Measurements from ENCODE around the gene PCSK4.
"Not testable (repeated sequence)": the region's sequence is repeated elsewhere in the genome, so short reads cannot be mapped to it uniquely, and the experiment has no call there.

The PCSK4 gene

DNA sequence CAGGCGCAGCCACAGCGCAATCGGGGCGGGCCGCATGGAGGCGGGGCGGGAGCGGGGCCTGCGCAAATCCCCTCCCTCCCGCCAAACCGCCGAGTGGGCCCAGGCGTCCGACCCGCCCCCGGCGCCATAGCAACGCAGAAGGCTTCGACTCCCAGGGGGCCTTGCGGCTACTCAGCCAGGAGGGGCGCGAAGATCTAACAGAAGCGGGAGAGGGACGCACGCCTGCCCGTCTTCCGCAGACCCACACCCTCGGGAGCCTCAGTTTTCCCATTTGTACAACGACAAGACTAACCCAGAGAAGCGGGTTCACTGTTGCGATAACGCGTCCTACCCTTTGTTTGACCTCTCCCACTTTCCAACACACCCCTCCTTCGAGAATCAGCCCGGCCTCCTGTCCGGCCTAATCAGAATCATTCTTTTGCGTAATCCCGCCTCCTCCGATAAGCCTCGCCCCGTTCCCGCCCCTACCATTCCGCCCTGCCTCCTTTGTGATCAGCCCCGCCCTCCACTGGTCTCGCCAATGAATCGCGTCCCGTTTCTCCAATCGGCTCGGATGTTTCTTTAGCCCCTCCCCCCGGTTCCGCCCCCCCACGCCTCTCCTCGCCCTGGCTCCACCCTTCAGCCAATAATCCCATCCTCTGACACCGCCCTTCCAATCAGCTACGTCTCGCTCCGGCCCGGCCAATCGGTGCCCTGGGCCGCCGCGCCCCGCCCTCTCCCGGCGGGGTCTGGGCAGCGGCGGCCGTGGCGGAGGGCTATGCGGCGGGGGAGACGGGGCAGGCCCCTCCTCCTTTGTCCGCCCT, at the start of gene PCSK4:
Gene PCSK4 (minus strand): TSS at position 40 of the 803 bp plus-strand sequence. CDS start 4 bp downstream, at position 36.
- peak; percentile 99 for DNase-seq

DNA sequence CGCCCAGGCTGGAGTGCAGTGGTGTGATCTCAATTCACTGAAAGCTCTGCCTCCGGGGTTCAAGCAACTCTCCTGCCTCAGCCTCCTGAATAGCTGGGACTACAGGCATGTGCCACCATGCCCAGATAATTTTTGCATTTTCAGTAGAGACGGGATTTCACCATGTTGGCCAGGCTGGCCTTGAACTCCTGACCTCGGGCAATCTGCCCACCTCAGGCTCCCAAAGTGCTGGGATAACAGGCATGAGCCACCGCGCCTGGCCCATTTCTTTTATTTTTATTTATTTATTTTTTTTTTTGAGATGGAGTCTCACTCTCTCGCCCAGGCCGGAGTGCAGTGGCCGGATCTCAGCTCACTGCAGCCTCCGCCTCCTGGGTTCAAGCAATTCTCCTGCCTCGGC, 49.6 kb upstream of the PCSK4 start:
- DNase-seq: not testable (repeated sequence)

DNA sequence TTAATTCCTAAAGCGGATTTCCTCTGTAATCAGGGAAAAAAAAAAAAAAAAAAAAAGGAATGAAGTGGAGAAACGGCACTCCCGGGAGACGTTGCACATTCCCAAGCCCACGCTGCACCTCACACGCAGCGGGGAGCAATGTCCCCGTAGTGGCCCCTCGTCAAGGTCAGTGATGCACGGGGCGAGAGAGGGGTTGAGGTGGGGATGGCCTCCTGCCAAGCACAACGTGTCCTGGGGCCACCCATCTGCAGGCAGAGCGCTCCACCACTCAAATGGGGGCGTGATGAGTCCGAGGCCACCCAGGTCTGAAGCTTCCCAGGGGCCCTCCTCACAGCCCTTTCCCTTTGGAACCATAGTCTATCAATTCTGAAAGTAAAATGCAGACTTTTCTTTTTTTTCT, 48.8 kb upstream of the PCSK4 start:
- DNase-seq: no peak

DNA sequence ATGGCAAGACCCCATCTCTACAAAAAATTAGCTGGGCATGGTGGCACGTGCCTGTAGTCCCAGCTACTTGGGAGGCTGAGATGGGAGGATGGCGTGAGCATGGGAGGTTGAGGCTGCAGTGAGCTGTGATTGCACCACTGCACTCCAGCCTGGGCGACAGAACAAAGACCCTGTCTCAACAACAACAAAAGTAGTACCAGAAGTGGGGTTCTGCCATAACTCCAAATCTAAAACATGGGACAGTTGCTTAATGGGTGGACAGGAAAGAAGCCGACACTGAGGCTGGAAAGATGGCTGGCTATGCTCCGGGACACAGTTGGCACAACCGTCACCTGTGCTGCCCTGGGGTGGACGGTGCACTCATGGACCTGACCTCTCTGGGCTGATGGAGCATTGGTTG, 45.5 kb upstream of the PCSK4 start:
- not testable (repeated sequence) for DNase-seq

DNA sequence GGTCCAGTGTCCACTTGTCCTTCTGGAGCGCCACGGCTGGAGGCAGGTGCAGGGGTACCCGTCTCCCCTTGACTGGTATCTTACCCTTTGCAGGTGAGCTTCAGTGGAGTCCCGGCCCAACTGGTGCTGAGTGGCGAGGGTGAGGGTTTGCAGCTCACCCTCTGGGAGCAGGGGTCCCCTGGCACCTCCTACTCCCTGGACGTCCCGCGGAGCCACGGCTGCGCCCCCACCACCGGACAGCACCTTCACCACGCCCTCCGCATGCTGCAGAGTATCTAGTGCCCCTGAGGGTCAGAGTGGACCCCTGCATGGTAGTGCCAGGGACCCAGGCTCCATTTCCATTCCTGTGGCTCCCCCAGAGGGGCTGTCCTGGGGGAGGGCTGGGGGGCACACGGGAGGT, 44.8 kb upstream of the PCSK4 start:
- no peak for DNase-seq

DNA sequence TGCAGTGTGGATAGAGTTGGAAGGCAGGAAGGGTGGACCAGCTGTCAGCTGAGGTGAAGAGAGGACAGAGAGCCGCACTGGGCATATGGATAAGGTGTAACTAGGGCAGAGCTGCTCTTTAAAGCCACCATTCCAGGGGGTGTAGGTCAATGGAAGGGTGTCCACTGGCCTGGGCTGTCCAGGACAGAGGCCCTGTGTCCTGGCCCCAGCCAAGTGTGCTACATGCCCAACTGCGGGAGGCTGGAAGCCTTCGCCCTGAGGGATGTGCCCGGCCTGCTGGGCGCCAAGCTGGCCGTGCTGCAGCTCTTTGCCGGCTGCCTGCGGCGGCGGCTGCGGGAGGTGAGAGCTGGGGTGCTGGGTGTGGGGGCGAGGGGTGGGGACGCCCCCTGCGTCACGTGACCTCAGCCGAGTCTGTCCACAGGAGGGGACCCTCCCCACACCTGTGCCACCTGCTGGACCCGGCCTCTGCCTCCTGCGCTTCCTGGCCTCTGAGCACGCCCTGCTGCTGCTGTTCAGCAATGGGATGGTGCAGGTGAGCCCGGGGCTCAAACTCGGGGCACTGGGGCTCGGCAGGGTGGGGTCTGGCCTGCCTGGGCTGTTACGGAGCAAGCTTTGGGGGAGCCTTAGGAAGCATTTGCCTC, 43.5 kb upstream of the PCSK4 start:
- no peak for DNase-seq

DNA sequence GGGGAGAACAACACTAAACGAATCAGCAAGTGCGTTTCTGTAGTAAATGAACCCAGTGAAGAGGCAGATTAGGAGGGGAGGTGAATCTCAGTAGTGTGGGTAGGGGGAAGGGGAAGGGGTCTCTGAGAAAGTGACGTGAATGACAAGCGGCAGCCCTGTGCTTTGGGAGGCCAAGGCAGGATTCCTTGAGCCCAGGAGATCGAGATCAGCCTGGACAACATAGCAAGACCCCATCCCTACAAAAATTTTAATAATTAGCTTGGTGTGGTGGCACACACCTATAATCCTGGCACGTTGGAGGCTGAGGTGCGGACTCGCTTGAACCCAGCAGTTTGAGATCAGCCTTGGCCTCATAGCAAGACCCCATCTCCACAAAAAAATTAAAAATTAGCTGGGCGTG, 41.9 kb upstream of the PCSK4 start:
- DNase-seq: no peak

DNA sequence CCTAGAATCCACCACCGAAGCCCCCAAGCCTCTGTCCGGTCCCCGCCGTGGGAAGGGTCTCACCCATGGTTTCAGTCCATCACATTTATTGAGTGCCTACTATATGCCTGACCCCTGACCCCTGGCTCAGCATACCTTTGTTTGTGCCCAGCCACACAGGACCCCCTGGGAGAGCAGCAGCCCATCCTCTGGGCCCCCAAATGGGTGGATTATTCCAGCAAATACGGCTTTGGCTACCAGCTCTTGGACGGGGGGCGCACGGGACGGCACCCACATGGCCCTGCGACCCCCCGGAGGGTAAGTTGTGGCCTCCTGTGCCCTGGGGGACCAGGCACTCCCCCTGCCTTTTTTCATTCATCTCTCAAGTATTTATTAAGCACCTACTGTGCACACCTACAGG, 41.4 kb upstream of the PCSK4 start:
- DNase-seq: no peak

DNA sequence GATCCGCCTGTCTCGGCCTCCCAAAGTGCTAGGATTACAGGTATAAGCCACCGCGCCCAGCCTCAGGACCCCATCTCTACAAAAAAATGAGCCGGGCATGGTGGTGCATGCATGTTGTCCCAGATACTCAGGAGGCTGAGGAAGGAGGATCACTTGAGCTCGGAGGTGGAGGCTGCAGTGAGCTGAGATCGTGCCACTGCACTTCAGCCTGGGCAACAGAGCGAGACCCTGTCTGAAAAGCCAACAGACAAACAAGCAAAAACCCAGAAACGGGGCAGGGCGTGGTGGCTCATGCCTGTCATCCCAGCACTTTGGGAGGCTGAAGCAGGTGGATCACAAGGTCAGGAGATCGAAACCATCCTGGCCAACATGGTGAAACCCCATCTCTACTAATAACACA, 40.7 kb upstream of the PCSK4 start:
- not testable (repeated sequence) for DNase-seq

DNA sequence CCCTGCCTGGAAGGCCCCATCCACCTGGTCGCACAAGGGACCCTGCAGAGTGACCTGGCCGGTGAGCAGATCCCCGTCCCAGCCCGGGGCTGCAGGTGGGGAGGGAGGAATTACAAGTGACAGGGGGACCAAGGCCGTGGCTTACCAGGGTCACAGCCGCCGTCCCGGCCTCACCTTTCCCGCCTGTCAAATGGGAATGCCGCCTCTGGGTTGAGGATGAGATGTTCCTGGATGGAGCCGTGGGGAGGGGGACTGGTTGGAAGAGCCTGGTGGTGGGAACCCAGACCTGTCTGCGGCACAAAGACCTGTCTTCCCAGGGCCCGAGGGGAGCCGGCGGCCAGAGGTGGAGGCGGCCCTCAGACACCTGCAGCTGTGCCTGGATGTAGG, 39.3 kb upstream of the PCSK4 start:
- DNase-seq: no peak

DNA sequence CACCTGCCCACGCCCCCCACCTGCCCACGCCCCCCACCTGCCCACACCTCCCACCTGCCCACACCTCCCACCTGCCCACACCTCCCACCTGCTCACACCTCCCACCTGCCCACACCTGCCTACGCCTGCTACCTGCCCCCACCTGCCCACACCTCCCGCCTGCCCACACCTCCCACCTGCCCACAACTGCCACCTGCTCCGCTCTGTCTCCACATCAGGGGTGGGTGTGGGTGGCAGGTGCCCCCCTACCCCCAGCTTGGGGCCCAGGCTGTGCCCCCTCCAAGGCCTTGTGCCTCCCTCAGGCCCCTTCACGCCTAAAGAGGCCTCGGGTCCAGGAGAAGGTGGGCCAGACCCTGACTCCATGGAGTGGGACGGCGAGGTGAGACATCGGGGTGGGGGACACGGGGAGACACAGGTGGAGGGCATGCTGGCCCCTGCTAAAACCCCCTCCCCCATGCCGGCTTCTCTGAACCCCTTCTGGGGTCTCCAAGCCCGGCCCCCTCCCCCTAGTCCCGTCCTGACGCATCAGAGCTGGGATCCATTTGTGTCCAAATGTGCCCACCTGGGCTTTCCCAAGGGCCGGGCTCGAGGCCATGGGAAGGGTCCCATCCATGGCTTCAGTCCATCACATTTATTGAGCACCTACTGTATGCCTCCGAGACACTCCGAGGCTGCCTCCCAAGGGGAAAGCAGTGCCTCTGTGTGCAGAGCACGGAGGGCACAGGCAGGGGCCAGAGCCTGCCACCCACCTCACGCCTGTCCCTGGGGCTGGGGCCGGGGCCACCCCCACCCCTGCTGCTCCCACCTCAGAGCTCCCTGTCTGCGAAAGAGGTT, 38.7 kb upstream of the PCSK4 start:
- DNase-seq: no peak

DNA sequence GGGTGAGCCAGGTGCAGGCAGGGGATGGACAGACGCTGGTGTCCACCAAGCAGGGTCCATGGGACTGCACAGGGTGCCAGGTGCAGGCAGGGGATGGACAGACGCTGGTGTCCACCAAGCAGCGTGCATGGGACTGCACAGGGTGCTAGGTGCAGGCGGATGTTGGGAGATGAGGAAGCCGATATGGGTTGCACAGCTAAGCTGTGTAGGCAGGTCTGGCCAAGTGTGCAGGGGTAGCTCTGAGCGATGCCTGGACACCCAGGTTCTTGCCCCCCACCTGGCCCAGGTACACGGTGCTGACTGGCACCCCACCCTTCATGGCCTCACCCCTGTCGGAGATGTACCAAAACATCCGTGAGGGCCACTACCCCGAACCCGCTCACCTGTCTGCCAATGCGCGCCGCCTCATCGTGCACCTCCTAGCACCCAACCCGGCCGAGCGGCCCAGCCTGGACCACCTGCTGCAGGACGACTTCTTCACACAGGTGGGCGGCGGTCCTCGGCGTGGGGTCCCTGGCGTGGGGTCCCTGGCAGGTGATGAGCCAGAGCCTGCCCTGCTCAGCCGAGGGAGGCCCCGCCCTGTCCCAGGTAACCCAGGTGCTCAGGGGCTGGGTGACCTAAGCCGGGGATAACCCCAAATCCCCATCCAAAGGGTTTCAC, 37.6 kb upstream of the PCSK4 start:
- no peak for DNase-seq

DNA sequence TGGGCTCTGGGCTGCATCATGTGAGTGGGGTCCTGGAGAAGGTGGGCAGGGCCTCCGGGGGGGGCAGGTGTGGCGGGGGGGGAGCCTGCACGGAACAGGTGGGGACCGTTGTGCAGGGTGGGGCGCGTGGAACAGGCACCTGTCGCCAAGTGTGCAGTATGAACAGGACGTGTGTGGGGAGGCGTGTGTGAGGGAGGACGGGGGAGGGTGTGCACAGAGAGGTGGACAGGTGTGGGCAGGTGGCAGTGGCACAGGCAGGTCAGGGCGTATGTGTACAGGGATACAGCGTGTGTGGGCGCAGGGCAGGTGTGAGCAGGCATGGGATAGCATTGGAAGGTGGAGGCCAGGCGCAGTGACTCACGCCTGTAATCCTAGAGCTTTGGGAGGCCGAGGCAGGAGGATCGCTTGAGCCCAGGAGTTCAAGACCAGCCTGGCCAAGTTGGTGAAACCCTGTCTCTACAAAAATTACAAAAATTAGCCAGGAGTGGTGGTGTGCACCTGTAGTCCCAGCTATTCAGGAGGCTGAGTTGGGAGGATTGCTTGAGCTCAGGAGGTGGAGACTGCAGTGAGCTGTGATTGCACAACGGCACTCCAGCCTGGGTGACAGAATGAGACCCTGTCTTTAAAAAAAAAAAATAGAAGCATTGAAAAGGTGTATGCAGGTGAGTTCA, 37.0 kb upstream of the PCSK4 start:
- DNase-seq: no peak

DNA sequence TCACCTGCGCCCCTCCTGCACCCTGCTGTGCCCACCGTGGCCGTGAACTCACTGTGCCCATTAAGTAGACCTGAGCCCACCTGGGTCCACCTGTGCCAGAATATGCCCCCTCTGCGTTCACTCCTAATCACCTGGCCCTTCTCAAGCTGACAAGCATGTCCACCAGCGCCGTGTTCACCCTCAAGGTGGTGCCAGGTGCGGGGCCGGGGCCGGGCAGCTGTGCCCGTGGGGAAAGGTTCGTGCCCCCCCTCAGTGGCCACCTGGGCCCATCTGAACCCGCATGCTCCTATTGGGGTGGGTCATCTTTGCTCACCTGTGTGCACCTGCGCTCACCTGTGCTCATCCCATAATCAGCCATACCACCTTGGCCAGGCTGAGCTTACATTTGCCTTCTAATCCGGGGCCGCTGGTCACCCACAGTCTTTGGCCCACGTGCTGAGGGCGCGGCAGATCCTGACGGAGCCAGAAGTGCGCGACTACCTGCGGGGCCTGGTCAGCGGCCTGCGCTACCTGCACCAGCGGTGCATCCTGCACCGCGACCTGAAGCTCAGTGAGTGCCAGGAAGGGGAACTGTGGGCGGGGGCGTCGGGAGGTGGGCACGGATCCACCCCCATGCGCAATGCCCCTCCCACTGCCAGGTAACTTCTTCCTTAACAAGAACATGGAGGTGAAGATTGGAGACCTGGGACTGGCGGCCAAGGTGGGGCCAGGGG, 36.1 kb upstream of the PCSK4 start:
- no peak for DNase-seq

DNA sequence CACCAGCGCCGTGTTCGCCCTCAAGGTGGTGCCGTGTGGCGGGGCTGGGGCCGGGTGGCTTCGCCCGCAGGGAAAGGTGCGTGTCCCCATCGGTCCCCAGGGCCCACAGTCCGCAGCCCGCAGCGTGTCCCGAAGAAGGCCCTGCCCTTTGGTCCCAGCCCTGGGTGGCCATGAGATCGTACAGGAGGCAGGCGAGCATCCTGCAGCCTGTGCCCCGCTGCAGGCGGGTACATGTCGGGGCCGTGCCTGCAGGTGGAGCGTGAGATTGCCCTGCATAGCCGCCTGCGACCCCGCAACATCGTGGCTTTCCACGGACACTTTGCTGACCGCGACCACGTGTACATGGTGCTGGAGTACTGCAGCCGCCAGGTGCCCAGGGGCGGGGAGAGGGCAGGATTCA, 35.2 kb upstream of the PCSK4 start:
- no peak for DNase-seq

DNA sequence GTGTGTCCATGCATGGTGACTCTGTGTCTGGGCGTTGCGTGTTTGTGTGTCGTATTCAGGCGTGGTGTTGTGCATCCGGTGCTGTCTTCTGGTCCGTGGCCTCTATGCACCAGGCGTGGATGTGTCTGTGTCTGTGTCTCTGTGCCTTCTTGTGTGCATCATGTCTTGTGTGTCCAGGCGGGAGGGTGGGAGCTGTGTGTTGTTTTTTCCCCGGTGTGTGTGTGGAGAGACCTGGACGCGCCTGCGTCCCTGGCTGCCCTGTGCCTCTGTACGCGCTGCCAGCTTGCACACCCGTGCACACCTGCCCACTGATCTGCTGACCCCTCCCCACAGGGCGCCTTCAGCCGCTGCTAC, 34.8 kb upstream of the PCSK4 start:
- DNase-seq: no peak

DNA sequence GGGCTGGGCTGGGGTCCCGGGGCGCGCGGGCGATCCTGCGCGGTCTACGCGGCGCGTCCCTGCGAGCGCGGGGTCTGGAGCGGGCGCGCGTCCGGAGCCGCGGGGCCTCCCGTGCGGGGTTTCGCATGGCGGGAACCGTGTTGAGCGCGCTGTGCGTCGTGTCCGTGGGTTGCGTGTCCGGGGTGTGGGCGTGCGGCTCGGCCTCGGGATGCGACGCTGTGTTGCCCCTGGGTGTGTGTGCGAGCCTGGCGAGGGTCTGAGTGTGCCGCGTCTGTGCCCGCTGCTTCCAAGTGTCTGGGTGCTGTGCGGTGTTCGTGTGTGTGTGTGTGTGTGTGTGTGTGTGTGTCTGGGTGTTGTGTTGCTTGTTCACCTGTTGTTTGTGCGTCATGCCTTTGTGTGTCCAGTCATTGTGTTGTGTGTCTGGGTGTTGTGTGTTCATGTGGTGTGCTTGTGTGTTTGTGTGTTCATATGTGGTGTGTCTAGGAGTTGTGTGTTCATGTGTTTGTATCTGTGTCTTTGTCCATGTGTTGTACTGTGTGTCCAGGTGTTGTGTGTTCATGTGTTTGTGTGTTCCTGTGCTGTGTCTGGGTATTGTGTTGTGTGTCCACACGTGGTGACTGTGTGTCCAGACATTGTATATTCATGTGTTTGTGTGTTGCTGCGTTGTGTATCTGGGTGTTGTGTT, 34.3 kb upstream of the PCSK4 start:
- no peak for DNase-seq

DNA sequence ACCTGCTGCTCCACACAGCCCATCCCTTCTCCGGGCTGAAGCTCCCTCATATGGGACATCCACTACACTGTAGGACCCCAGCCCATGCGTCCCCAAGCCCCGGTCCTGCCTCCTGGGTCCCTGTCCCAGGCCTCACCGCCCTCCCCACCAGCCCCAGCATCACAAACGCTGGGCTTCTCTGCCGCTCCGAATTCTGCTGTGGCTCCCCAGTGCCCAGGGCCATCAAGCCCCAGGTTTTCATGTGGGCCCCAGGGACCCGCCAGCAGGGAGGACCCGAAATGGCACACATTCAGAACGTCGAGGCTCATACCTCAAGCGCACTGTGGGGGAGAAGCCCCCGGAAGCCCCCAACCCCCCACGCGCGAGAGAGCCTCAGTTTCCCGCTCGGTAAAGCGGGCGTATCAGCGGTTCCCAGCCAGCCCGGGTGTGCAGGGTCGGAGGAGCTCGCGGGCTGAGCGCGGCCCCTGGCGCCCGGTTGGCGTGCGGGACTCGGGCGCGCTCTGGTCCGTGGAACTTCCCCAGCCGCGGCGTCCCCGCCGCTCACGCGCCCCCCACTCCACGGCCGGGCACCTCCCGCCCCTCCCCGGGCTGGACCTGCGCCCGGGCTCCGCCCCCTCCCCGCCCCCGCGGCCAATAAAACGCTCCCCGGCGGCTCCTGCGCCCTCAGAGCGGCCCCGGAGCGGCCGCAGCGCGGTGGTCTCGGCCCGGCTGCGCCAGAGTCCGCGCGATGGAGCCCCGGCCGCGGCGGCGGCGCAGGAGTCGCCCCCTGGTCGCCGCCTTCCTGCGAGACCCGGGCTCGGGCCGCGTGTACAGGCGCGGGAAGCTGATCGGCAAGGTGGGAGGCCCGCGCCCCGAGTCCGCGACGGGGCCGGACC, 33.5 kb upstream of the PCSK4 start, which contains the start of gene PLK5:
Gene PLK5 (plus strand): TSS at position 666 of the 875 bp plus-strand sequence. CDS start 2,920 bp downstream, outside the sequence.
- no peak for DNase-seq

DNA sequence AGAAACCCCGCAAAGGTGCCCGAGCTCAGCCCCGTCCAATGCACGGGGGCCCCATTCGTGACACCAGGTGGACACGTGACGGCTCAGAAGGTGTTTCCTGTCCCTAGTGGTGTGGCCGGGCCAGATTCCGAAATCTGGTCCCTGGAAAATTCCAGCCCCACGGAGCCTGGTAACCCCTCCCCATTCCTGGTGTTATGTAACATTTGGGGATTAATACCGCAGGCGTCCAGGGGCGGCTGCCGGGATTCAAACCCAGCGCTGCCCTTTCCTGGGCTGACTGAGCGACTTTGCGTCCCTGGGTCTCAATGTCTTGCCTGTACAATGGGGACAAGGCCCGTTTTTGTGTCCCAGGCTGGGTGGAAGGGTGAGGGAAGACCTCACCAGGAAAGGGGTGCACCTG, 32.7 kb upstream of the PCSK4 start:
- DNase-seq: no peak

DNA sequence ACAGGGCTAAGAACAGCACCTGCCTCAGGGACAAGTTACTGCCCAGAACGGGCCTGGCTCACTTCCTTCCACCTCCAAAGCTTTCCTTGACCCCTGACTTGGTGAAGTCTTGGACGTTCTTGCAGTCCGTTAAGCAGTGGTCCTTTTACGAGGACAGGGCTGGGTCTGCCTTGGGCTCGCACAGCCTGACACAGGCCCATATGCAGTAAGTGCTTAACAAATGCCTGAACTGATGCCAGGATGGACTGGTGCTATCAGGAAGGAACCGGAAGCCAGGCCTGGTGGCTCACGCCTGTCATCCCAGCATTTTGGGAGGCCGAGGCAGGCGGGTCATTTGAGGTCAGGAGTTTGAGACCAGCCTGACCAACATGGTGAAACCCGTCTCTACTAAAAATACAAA, 31.9 kb upstream of the PCSK4 start:
- no peak for DNase-seq
